Thyroid gland (tissue), 4 donors: ENCODE results near the gene CRISPLD2. TPM values are rescaled to one million over a fixed set of nuclear protein-coding genes. Genes with fewer than 3 reads are reported as not detected.
"Not testable (repeated sequence)": the region's sequence is repeated elsewhere in the genome, so short reads cannot be mapped to it uniquely, and the experiment has no call there.

Experiments
- DNase-seq, 2 donors: peaks; one replicate each; pipeline ENCODE4 v3.0.0-alpha.2; 2019
- H3K27ac ChIP-seq, 3 donors: fragments of 200-600 bp; sonication (generic); 1 replicate in 2 of 3; 2 replicates in 1 of 3; pipeline ENCODE4 v1.5.1; 2016 to 2019; ENCODE audit warnings: mild to moderate bottlenecking in 1 of 3, moderate library complexity in 1 of 3
- H3K27me3 ChIP-seq: fragments of 200-600 bp; sonication (generic); one replicate; pipeline ENCODE4 v1.5.1; 2019
- H3K36me3 ChIP-seq, 2 donors: fragments of 200-600 bp; sonication (generic); one replicate each; pipeline ENCODE4 v1.5.1; 2016 to 2019
- H3K4me1 ChIP-seq, 2 donors: fragments of 200-600 bp; sonication (generic); one replicate each; pipeline ENCODE4 v1.5.1; 2017 to 2019
- H3K4me3 ChIP-seq, 3 donors: fragments of 200-600 bp; sonication (generic); replicated peaks in 1 of 3; 1 replicate in 2 of 3; 2 replicates in 1 of 3; pipeline ENCODE4 v1.5.1; 2016; ENCODE audit warnings: mild to moderate bottlenecking in 1 of 3
- H3K9me3 ChIP-seq: fragments of 200-600 bp; sonication (generic); one replicate; pipeline ENCODE4 v1.5.1; 2017
- POLR2A ChIP-seq, 2 donors: fragments of 450-650 bp; IDR thresholded peaks; one replicate each; pipeline ENCODE4 v1.6.1; 2017; ENCODE audit warnings: antibody characterized with exemption in 2 of 2, mild to moderate bottlenecking in 2 of 2, moderate library complexity in 1 of 2
- WGBS, 2 donors: methylation state at CpG; one replicate each; pipeline ENCODE4 v1.1.5; 2017; 5-methylcytosine and 5-hydroxymethylcytosine counted together
- intact Hi-C: fragments of 100-400 bp; cut with DNase I; formaldehyde crosslinking; loops from one replicate; pipeline ENCODE4 v1.15.1; 2023
- total RNA-seq, 4 donors: library from RNA; depleted of rRNA; stranded (reverse); fragments of >200 nt; gene quantifications; one replicate each; pipeline ENCODE4 v1.2.3, GENCODE V29; 2016
- TF ChIP-seq, protein P1 (sequence below), 6 experiments: fragments of 200-600 bp in 3 of 6; fragments of 450-650 bp in 3 of 6; sonication (generic) in 3 of 6; IDR thresholded peaks; one replicate each; pipeline ENCODE4 v1.5.1; 2016 to 2019; ENCODE audit warnings: antibody characterized with exemption in 6 of 6, mild to moderate bottlenecking in 2 of 6, inconsistent platforms in 1 of 6, moderate library complexity in 1 of 6

Gene CRISPLD2
- total RNA-seq, 4 donors from 2014 or later = 48.0 to 261 (median 108) TPM

DNA sequence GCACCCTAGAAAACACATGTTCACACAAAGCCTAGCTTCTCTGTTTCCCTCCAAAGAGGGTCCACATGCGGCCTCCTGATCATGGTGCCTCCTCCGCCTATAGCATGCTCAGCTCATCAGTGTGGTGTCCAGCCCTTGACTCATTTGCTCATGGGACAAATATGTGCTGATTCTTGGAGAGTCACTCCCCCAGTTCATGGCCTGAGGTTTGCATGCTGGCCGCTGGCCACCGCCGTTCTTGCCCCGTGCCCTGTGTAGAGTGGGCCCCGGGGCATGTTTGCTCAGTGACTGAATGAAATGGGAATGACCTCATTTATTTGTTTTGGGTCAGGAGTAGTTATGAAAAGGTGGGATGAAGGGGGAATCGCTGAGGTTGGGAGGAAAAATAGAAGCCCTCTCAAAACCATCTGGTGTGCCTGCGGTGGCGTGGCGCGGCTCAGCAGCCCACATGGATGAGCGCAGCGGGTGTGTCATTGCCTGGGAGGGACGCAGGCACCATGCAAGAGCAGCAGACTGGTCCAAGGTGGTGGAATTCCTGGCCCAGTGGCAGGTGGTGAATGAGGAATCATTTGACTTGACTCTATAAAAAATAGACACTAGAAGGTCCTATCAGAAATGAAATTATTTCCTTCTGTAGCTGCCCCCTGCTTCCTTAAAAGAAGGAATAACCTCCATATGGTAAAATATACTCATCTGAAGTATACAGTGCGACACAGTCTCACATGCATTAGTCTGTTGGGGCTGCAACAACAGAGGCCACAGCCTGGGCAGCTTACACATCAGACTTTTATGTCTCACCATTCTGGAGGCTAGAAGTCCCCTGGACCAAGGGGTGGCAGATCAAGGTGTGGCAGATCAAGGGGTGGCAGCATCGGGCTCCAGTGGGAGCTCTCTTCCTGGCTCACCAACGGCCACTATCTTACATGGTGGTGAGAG, 31.7 kb downstream of the CRISPLD2 start:
- Histone ChIP-seq H3K4me3 (no peak overlapping the region), H3K4me1 (peaks cover 21 to 34% of the 10 kb centered on the region in 2 donors), H3K9me3 (no peaks in the 10 kb centered on the region), H3K27ac (peak overlapping the region; percentile 11 to 62 (median 35)), H3K27me3 (no peaks in the 10 kb centered on the region), H3K36me3 (no peaks in the 10 kb centered on the region)
- WGBS, 2 donors = 60% methylated on average over 16 to 18 of the region's 18 CpGs
- TF ChIP-seq POLR2A (IDR thresholded peaks at IDR 0.05) = no peak
- TF ChIP-seq, protein P1, sequence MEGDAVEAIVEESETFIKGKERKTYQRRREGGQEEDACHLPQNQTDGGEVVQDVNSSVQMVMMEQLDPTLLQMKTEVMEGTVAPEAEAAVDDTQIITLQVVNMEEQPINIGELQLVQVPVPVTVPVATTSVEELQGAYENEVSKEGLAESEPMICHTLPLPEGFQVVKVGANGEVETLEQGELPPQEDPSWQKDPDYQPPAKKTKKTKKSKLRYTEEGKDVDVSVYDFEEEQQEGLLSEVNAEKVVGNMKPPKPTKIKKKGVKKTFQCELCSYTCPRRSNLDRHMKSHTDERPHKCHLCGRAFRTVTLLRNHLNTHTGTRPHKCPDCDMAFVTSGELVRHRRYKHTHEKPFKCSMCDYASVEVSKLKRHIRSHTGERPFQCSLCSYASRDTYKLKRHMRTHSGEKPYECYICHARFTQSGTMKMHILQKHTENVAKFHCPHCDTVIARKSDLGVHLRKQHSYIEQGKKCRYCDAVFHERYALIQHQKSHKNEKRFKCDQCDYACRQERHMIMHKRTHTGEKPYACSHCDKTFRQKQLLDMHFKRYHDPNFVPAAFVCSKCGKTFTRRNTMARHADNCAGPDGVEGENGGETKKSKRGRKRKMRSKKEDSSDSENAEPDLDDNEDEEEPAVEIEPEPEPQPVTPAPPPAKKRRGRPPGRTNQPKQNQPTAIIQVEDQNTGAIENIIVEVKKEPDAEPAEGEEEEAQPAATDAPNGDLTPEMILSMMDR (IDR thresholded peaks at IDR 0.05) = no peak
- intact Hi-C loops = no loop called here
- DNase-seq = peak; percentile 79 to 88

DNA sequence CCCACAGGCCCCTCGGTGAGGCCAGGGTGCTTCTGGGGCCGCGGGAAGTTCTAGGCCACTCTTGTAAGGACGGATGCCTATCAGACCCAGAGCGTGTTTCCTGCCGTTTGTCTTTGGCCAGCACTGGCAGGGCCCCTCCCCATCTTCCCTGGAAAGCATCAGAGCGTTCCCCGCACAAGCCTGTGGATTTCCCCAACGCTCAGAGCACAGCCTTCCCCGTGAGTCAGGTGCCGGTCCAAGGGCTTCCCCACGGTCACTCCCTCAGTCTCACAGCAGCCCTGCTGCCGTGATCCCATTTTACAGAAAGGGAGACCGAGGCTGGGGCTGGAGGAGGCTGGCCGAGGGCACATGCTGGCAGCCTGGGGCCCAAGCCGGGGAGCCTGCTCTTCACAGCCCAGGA, 33.7 kb downstream of the CRISPLD2 start:
- Histone ChIP-seq H3K9me3 (no peaks in the 10 kb centered on the region), H3K4me3 (no peak overlapping the region), H3K4me1 (peaks cover 6 to 20% of the 10 kb centered on the region in 2 donors), H3K36me3 (no peaks in the 10 kb centered on the region), H3K27me3 (no peaks in the 10 kb centered on the region), H3K27ac (no peak overlapping the region)
- TF ChIP-seq POLR2A (IDR thresholded peaks at IDR 0.05) = no peak
- TF ChIP-seq, protein P1 (IDR thresholded peaks at IDR 0.05) = no peak
- intact Hi-C loops = no loop called here
- 83 to 90% methylated on average over 11 of the region's 16 CpGs for WGBS, 2 donors
- DNase-seq = no peak

DNA sequence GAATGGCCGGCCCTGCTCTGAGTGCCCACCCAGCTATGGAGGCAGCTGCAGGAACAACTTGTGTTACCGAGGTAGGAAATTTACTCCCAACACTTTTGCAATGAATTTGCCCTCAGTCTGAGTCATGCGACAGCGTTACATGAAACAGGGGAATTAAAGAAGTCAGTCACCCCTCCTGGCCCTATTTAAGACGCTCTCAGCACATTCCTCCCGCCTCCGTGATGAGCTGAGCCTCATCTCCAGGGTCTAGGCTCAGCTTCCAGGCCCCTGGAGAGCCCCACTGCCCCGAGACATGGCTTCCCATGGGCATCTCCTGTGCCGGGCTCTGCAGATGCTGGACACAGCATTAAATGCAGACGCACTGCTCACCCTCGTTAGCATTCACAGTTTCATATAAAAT, 35.0 kb downstream of the CRISPLD2 start:
- no peak overlapping the region for H3K4me3 ChIP-seq
- 91 to 97% methylated on average over 11 of the region's 11 CpGs for WGBS, 2 donors
- no peak overlapping the region for H3K27ac ChIP-seq
- intact Hi-C loops = no loop called here
- no peaks in the 10 kb centered on the region for H3K36me3 ChIP-seq
- no peaks in the 10 kb centered on the region for H3K9me3 ChIP-seq
- no peak for DNase-seq
- TF ChIP-seq, protein P1 (IDR thresholded peaks at IDR 0.05) = no peak
- no peak for TF ChIP-seq POLR2A (IDR thresholded peaks at IDR 0.05)
- H3K4me1 ChIP-seq = peaks cover 0 to 12% of the 10 kb centered on the region in 2 donors
- H3K27me3 ChIP-seq = no peaks in the 10 kb centered on the region

DNA sequence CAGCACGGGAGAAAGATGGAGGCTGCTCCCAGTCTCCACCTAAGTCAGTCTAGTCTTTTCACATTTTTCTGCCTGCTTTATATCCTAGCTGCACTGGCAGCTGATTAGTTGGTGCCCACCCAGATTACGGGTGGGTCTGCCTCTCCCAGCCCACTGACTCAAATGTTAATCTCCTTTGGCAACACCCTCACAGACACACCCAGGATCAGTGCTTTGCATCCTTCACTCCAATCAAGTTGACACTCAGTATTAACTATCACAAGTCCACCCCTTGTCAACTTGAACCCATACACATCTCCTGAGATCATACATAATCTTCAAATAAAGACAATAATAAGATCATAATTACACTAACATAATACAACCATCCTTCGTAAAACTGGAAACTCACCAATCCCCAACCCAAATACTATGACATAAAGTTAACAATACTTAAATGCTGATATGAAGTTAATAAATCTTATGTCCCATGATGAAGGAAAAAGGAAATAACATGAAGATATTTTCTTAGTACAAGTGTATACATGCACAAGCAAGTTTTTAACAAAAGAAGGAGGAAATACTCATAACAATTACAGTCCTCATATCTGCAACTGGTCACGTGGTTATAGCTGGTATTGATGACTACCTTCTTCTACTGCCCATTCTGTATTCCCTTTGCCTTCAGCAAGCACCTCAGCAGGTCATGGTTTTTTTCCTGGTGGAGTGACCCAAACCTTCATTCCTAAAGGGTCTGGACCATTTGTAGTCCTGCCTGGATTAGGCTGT, 35.8 kb downstream of the CRISPLD2 start:
- H3K9me3 ChIP-seq, intact Hi-C loops, H3K4me3 ChIP-seq, H3K27me3 ChIP-seq, H3K36me3 ChIP-seq, DNase-seq, H3K27ac ChIP-seq: not testable (repeated sequence)
- WGBS, 2 donors = 90 to 93% methylated on average over 4 of the region's 4 CpGs
- H3K4me1 ChIP-seq = peaks cover 0 to 12% of the 10 kb centered on the region in 2 donors

DNA sequence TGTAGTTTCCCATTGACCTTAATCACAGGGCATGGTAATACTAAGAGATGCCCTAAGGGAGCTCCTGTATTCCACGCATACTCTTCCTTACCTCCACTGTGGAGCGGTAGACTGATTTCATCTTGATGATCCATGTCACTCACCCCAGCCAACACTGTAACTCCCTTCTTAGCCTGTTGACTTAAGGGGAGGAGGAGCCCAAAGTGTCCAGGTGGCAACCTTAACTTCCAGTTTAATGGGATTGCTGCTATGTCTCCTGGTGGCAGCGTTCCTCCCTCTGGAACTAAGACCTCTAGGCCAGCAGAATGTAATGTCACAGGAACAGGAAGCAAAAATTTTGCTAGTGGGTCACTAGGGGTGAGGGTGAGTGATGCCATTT, 36.4 kb downstream of the CRISPLD2 start:
- WGBS, 2 donors = 92 to 94% methylated on average over 3 of the region's 3 CpGs
- H3K27ac ChIP-seq, H3K4me1 ChIP-seq: not testable (repeated sequence)

DNA sequence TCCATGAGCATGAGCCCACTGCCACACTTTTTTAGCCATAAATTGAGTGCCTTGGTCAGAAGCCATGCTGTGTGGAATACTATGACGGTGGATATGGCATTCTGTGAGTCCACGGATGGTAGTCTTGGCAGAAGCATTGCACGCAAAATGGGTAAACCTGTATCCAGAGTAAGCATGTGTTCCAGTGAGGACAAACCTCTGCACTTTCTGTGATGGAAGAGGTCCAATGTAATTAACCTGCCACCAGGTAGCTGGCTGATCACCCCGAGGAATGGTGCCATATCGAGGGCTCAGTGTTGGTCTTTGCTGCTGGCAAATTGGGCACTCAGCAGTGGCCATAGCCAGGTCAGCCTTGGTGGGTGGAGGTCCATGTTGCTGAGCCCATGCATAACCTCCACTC, 37.0 kb downstream of the CRISPLD2 start:
- H3K27ac ChIP-seq, DNase-seq, H3K4me3 ChIP-seq, H3K9me3 ChIP-seq, H3K36me3 ChIP-seq, H3K27me3 ChIP-seq, H3K4me1 ChIP-seq, intact Hi-C loops: not testable (repeated sequence)
- 100% methylated on average over 3 to 5 of the region's 5 CpGs for whole genome bisulfite sequencing, 2 donors

More for the DNA sequence above, 36.4 kb downstream of the CRISPLD2 start:
- H3K27me3 ChIP-seq, intact Hi-C loops, DNase-seq, H3K9me3 ChIP-seq, H3K36me3 ChIP-seq, H3K4me3 ChIP-seq: not testable (repeated sequence)
